Endodermal cell (in vitro differentiated cells): ENCODE results near the gene NR2C1. TPM values are rescaled to one million over a fixed set of nuclear protein-coding genes. Genes with fewer than 3 reads are reported as not detected.

Experiments
- DNase-seq: peaks from one replicate; pipeline ENCODE4 v3.0.0-alpha.2; 2017
- H3K27ac ChIP-seq: 2 replicates; pipeline ENCODE4 v1.5.1; 2013; ENCODE audit warnings: mild to moderate bottlenecking, low read depth, low read length, moderate library complexity
- H3K27me3 ChIP-seq: 2 replicates; pipeline ENCODE4 v1.6.1; 2013; ENCODE audit warnings: mild to moderate bottlenecking, low read length, moderate library complexity; ENCODE audit not compliant: insufficient read depth, control insufficient read depth, poor library complexity, severe bottlenecking
- H3K36me3 ChIP-seq: 2 replicates; pipeline ENCODE4 v1.7.0; 2013; ENCODE audit warnings: mild to moderate bottlenecking, low read length, moderate library complexity; ENCODE audit not compliant: control insufficient read depth, insufficient read depth
- H3K4me1 ChIP-seq: one replicate; pipeline ENCODE4 v1.7.0; 2013; ENCODE audit warnings: low read length; ENCODE audit not compliant: control insufficient read depth, insufficient read depth
- H3K4me3 ChIP-seq: 2 replicates; pipeline ENCODE4 v1.5.1; 2013; ENCODE audit warnings: mild to moderate bottlenecking, low read length, moderate library complexity
- H3K9ac ChIP-seq: 2 replicates; pipeline ENCODE4 v1.6.1; 2013; ENCODE audit warnings: mild to moderate bottlenecking, low read length, moderate library complexity; ENCODE audit not compliant: poor library complexity, severe bottlenecking; ENCODE audit errors: extremely low read depth
- H3K9me3 ChIP-seq: 2 replicates; pipeline ENCODE4 v1.6.1; 2013; ENCODE audit warnings: mild to moderate bottlenecking, low read length, moderate library complexity; ENCODE audit not compliant: control insufficient read depth
- H3K27ac Mint-ChIP-seq: 2 replicates; pipeline ENCODE4 v1.8.0; 2020; ENCODE audit warnings: mixed read lengths
- H3K27me3 Mint-ChIP-seq: 2 replicates; pipeline ENCODE4 v1.8.0; 2021; ENCODE audit warnings: mild to moderate bottlenecking, mixed read lengths; ENCODE audit not compliant: insufficient read depth
- H3K36me3 Mint-ChIP-seq: 2 replicates; pipeline ENCODE4 v1.8.0; 2020; ENCODE audit warnings: low read depth, mixed read lengths
- H3K4me1 Mint-ChIP-seq: 2 replicates; pipeline ENCODE4 v1.8.0; 2020; ENCODE audit warnings: mixed read lengths
- H3K4me3 Mint-ChIP-seq: 2 replicates; pipeline ENCODE4 v1.8.0; 2020; ENCODE audit warnings: mild to moderate bottlenecking, moderate library complexity, mixed read lengths
- H3K9me3 Mint-ChIP-seq: 2 replicates; pipeline ENCODE4 v1.8.0; 2020; ENCODE audit warnings: mild to moderate bottlenecking, mixed read lengths
- CTCF ChIP-seq: fragments of 200-600 bp; sonication (generic); conservative IDR thresholded peaks from 2 replicates; pipeline ENCODE4 v1.5.0; 2021; ENCODE audit warnings: antibody characterized with exemption, mild to moderate bottlenecking
- WGBS, 2 experiments: methylation state at CpG; one replicate each; pipeline versions ENCODE4 v1.1.5 to v1.1.7; 2013; ENCODE audit warnings: missing lambda C conversion rate in 2 of 2, mixed read lengths in 1 of 2; ENCODE audit not compliant: insufficient coverage in 1 of 2, insufficient read length in 1 of 2; 5-methylcytosine and 5-hydroxymethylcytosine counted together
- total RNA-seq, 2 donors: library from RNA; stranded (reverse); fragmentation: NEBNext Ultra II Directional in 1 of 2; extraction: Animal tissue kit (Norgen Biotek cat#: 25700) in 1 of 2; gene quantifications; 2 replicates in 1 of 2; 3 replicates in 1 of 2; pipeline ENCODE4 v1.2.1, GENCODE V29; 2021

NR2C1 gene
- total RNA-seq, 2 donors from 2014 or later = 66.9 to 82.0 TPM

DNA sequence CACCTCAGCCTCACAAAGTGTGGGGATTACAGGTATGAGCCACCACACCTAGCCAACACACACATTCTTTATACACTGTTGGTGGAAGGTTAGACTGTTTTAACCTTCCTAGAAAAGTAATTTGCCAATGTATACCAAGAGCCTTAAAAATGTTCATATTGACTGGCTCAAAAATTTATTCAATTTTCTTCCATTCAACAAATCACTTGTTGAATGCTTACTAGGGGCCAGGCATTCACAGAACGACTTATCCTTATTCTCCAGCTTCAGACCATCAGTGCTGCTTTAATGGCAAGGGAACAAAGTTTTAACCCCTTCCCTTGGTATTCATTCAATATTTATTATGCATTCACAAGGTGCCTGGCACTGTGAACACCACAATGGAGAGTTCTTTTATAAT is 3.0 kb downstream of the NR2C1 start:
- H3K9me3 Mint-ChIP-seq = no peaks in the 10 kb centered on the region
- H3K9me3 ChIP-seq = no peaks in the 10 kb centered on the region
- H3K9ac ChIP-seq = no peak overlapping the region
- H3K27me3 Mint-ChIP-seq = no peaks in the 10 kb centered on the region
- TF ChIP-seq CTCF = no peak
- peaks cover 37% of the 10 kb centered on the region for H3K36me3 ChIP-seq
- 89 to 90% methylated on average over 1 of the region's 1 CpG for WGBS, 2 experiments
- peaks cover 23% of the 10 kb centered on the region for H3K36me3 Mint-ChIP-seq
- H3K4me1 Mint-ChIP-seq = peaks cover 2% of the 10 kb centered on the region
- no peak overlapping the region for H3K27ac Mint-ChIP-seq
- no peaks in the 10 kb centered on the region for H3K4me1 ChIP-seq
- H3K4me3 ChIP-seq = no peak overlapping the region
- no peak overlapping the region for H3K4me3 Mint-ChIP-seq
- H3K27ac ChIP-seq = no peak overlapping the region
- DNase-seq = no peak
- no peaks in the 10 kb centered on the region for H3K27me3 ChIP-seq

- Mint-ChIP-seq H3K9me3 (no peaks in the 10 kb centered on the region), H3K27ac (no peak overlapping the region), H3K27me3 (no peaks in the 10 kb centered on the region), H3K4me3 (no peak overlapping the region), H3K4me1 (no peaks in the 10 kb centered on the region), H3K36me3 (peaks cover 47% of the 10 kb centered on the region)
- H3K27me3 ChIP-seq = no peaks in the 10 kb centered on the region
- 86 to 94% methylated on average over 2 to 5 of the region's 7 CpGs for WGBS, 2 experiments
- no peak overlapping the region for H3K4me3 ChIP-seq
- no peak overlapping the region for H3K9ac ChIP-seq
- H3K36me3 ChIP-seq = peaks cover 66% of the 10 kb centered on the region
- H3K27ac ChIP-seq = no peak overlapping the region
- H3K4me1 ChIP-seq = no peaks in the 10 kb centered on the region
- no peaks in the 10 kb centered on the region for H3K9me3 ChIP-seq
- no peak for DNase-seq
- no peak for TF ChIP-seq CTCF
Observed at GRCh38 chr12:95066091-95066855, 7.1 kb downstream of the NR2C1 start.

GRCh38 chr12:95060951-95061350 is 12.5 kb downstream of the NR2C1 start:
- Mint-ChIP-seq H3K4me3 (no peak overlapping the region), H3K36me3 (peaks cover 63% of the 10 kb centered on the region), H3K4me1 (no peaks in the 10 kb centered on the region), H3K9me3 (no peaks in the 10 kb centered on the region), H3K27ac (no peak overlapping the region), H3K27me3 (no peaks in the 10 kb centered on the region)
- no peak for TF ChIP-seq CTCF
- Histone ChIP-seq H3K4me1 (no peaks in the 10 kb centered on the region), H3K9ac (no peak overlapping the region), H3K9me3 (no peaks in the 10 kb centered on the region), H3K4me3 (no peak overlapping the region), H3K36me3 (peaks cover 86% of the 10 kb centered on the region), H3K27ac (no peak overlapping the region), H3K27me3 (no peaks in the 10 kb centered on the region)
- DNase-seq = no peak
- 96 to 100% methylated on average over 1 of the region's 1 CpG for WGBS, 2 experiments
